ENCODE data around the gene SP6.

SP6 gene

DNA sequence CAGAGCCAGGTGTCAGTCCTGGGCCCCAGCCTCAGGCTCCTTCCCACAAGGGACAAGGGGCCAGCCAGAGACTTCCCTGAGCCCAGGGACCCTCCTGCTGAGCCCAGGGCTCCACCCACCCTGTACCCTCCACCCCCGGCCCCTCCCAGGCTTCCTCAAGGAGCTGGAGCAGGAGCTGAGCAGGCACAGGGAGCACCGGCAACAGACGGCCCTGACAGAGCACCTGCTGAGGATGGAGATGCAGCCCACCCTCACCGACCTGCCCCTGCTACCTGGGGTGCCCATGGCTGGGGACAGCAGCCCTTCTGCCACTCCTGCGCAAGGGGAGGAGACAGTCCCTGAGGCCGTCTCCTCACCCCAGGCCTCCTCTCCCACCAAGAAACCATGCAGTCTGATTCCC, 14.4 kb downstream of the SP6 start:
- DNase-seq (ENCODE audit: low read depth in 3 of 3): no peak

DNA sequence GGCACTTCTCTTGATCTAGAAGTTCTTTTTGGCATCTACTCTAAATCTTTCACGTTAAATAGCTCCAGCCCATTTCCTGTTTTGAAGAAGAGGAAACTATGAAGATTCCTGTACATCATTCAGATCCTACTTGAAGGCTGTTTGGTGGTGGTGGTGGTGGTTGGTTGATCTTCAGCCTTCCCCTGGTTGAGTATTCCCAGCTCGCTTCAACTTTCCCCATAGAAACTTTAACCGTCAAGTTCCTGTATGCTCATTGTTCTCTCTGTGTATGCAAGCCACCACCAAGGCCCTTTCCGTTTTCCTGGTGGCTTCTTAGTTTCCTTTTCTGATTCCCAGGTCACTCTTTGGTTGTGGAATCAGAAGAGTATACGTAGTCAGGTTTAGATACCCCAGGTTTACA, 16.2 kb downstream of the SP6 start:
- no peak for DNase-seq (ENCODE audit: low read depth in 3 of 3)

DNA sequence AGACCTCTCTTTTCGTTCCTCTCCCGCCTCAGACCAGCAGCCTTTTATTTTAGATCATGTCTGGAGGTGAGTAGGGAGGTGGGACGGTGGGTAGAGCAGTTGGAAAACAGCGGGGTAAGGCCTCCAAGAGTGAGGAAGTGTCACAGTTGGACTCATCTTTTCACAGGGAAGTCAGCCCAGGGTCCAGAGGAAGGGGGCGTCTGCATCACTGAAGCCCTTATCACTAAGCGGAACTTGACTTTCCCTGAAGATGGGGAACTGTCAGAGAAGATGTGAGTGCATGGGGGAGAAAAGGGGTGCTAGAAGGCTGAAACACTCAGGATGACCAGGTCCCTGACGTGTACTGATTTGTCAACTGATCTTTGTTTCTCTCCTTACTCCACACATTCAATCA, 19.0 kb downstream of the SP6 start:
- DNase-seq (ENCODE audit: low read depth in 3 of 3): no peak

DNA sequence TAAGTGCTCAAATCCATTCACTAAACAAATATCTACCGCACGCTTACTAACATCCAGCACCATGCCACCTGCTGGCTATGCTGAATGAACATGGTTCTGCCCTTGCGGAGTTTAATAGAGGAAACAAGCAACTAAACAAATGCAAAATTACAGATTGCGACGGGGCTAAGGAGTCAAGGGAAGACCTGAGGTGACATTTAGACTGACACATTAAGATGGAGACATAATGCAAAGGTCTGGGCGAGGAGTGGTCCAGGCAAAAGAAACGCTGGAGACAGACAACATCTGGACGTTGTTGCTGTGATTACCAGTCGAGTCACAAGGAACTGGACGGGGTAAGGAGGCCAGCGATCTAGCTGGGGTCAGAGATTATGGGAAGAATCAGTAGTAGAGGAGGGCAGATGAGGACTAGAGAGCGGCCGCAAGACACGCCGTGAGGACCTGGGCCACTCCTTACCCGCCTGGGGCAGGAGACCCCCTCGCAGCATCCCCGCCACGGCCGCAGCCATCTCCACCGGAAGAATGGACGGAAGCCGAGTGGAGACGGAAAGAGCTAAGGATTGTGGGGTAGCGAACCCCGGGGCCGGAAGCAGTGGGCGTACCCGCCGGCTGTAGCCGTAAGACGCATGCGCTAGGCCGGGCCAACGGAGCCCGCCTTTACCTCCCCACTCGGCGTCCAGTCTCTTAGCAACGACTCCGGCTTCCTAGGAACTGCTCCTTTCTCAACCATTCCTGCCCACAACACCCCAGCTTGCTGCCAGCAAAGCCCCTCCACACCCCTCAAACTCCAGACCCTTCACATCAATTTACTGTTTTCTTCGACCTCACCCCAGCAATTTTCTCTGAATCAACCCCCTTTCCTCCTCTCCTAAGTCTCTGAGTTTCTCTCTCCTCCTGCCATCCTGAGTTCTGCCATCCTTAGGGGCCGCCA, 19.7 kb downstream of the SP6 start, which contains the start of the genes LRRC46 and MRPL10:
Gene LRRC46 (plus strand): TSS at position 668 of the 931 bp plus-strand sequence. CDS start 320 bp downstream, outside the sequence.
Gene MRPL10 (minus strand): TSS at position 539 of the 931 bp plus-strand sequence. CDS start 30 bp downstream, at position 509.
- peak; percentile 84 to 88 (median 86) for DNase-seq (ENCODE audit: low read depth in 3 of 3)

DNA sequence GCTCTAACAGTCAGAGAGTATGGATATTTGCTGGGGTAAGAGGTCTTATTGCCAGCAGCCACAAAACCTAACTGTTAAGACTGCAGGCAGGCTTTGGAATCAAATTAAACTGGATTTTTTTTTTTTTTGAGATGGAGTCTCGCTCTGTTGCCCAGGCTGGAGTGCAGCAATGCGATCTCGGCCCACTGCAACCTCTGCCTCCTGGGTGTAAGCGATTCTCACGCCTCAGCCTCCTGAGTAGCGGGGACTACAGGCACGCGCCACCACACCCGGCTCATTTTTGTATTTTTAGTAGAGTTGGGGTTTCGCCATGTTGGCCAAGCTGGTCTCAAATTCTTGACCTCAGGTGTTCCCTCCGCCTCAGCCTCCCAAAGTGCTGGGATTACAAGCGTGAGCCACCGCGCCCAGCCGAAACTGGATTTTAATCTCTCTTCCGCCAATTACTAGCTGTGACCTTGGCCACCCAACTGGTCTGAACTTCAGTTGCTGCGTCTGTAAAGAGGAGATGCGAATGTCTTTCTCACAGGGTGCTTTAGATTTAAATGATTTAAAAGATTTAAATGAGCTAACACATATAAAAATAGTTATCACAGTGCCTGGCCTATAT, 20.5 kb downstream of the SP6 start:
- DNase-seq (ENCODE audit: low read depth in 3 of 3): no peak

DNA sequence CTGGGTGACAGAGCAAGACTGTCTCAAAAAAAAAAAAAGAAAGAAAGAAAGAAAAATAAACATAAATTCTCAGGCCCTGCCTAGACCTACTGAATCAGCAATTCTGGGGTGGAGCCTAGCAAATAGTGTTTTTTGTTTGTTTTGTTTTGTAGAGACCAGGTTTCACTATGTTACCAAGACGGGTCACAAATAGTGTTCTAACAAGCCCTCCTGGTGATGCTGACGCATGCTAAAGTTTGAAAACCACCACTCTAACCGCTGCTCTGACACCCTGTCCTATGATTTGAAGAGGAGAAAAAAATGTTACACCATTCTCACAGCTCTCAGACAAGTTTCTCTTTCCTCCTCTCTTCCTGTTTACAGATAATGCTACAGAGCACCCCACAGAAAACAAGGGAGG, 21.1 kb downstream of the SP6 start:
- no peak for DNase-seq (ENCODE audit: low read depth in 3 of 3)

DNA sequence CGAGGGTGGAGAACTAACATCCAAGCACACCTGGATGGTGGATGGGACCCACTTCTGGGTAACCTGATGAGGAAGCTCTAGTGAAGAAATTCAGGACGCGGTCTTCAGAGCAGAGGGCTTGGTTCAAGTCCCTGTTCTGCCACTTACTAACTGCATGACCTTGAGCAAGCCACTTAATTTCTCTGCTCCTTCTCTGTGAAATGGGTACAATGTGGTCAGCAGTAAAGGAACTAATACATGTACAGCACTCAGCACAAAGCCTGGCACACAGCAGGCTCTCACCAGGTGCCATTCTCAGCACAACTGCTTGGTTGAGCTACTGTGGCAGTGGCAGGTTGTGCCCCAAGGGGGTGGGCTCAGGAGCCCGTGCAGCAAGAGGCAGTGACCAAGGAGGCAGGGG, 27.4 kb downstream of the SP6 start:
- DNase-seq (ENCODE audit: low read depth in 3 of 3): no peak

DNA sequence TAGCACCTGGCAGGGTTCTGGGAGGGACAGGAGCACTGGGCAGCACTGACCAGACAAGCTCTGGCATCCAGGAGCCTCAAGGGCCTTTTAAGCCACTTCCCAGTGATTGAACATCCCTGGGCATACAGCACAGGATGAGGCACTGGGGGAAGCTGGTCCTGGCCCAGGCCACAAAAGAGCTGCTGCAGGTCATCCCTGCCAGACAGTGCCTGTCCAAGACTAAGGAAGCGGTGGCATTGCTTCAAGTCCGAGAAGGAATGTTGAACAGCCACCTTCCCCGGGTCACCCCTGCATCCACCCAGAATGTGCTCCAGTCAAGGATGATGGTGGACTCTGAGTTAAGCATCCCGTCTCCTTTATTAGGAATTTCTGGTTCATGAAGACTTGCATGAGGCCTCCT, 28.2 kb downstream of the SP6 start:
- DNase-seq (ENCODE audit: low read depth in 3 of 3): no peak

DNA sequence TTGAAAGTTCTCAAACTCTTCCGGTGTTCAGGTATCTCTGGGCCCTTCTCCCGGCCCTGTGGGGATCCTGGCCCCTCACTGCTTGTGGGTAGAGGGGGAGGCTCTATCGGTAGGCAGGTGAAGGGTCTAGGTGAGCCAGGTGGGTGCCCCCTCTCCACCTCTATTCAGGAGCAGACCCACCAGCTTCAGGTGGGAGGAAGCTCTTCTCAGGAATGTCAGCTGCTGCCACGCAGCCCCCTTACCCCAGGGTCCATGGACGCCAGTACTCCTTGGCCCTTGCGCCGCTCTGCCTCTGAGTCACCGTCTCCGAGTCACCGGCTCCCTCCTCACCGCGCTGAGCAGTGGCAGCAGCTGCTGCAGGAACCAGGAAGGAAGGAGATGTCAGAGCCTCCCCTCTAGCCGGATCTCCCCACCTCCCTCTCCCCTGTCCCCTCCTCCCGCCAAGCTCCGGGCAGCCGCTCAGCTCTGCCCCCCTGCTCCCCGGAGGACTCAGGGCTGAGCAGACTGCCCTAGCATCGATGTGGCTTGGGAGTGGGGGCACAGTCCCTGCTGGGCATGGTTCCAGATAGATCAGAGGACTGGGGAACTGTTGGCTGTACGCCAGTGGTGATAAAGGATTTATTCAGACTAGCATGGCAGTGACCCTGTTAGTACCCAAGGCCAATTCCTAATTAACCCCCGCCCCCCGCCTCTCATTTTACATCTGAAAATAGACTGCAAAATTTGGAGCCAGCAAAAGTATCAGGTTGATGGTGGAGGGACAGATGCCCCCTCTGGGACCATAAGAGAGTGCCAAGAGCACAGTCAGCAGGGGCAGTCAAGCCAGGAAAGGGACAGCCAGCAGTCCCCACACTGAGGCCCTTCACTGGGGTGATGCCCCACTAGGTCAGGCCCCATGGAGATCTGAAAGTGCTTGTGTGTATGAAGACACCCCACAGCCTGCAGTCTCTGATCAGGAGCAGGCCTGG, 29.3 kb downstream of the SP6 start, which contains the start of gene OSBPL7:
Gene OSBPL7 (minus strand): TSS at position 371 of the 968 bp plus-strand sequence. CDS start 1,516 bp downstream, outside the sequence.
- DNase-seq (ENCODE audit: low read depth in 3 of 3): peak; percentile 41 to 59 (median 56)

DNA sequence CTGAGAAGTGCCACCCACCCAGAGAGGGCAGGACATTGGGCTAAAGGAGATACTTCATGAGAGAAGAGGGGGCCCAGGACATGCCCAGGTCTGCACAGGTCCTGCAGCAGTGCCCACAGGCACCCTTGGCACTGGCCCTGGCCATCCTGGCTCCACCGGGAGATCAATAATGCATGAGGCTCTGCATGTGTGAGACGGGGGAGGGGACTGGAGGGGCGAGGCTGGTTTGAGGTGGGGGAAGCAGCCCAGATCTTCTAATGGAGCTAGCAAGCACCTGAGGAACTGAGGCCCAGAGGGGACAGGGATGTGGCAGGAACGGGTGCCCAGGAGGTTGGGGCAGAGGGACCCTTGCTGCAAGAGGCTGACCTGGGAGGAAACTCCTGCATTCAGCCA, 29.9 kb downstream of the SP6 start:
- no peak for DNase-seq (ENCODE audit: low read depth in 3 of 3)

DNA sequence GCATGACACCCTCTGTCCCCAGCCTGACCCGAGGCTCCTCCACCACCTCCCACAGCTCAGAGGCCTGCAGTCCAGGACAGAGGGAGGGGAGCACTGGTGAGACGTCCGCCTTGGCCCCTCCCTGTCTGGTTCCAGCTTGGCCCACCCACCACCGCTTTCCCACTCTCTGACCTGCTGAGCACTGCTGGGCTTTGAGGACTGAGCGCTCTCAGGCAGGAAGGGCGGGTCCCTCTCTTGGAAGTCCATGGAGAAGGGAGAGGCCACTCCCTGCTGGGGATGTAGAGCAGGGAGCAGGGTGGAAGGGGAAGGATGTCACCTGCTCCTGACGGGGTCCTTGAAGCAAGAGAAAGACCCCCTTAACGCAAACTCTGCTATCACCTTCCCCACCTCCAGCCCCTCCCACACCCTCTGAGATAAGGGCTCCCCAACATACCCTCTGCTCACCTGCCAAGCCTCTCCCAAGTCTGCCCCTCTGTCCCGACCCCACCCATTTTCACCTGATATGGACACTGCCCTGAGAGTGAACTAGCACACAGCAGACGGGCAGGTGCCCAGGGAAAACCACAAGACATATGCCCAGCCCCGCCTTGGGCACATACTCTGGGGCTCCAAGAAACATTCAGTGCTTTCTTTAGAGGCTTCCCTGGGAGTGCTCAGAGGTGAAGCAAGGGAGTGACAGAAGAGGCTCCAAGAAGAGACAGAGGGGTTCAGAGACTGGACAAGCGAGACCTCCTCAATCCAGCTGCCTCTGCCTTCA, 30.8 kb downstream of the SP6 start:
- no peak for DNase-seq (ENCODE audit: low read depth in 3 of 3)

DNA sequence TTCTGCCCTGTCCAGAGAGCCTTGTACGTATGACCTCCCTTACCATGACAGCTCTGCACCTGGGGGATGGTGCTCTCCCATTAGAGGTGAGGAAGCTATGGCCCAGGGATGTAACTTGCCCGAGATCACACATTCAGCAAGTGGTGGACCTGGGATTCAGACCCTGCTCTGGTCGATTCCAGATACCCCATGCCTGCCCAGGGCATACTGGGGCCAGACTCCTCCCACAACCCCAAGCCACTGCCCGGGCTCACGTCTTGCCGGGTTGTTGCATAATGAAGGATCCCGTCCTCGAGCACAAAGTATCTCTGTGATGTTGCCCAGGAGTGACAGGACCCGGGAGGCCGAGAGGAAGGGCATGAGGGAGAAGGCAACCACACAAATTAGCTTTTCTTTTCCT, 31.5 kb downstream of the SP6 start:
- no peak for DNase-seq (ENCODE audit: low read depth in 3 of 3)

DNA sequence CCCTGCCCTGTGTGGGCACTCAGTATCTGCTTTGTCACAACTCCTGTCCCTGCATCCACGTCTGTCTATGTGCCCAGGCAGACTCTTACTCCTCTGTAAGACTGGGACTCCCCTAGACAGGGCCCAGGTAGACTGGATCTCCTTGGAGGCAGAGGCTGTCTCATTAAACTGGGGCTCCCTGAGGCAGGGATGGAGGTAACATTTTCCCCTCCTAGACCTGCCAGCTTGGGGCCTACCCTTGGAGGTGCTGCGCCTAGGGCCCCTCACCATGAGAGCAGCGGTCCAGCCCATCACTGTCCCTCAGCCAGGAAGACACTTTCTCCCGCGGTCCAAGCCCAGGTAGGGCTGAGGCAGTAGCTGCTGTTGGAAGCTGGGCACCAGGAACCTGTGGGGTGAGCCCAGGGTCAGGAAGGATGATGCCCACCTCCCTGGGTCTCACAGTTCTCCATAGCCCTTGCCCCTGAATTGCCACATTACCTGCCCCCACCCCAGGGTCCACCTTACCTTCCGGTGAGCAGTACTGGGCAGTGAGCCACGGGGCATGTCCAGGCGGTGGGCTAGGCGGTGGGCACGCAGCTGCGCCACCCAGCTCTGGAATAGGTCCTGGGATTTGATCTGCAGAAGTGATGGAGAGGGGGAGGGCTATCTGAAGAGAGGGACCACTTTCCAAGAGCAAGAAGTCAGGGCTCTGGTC, 32.8 kb downstream of the SP6 start:
- DNase-seq (ENCODE audit: low read depth in 3 of 3): no peak

DNA sequence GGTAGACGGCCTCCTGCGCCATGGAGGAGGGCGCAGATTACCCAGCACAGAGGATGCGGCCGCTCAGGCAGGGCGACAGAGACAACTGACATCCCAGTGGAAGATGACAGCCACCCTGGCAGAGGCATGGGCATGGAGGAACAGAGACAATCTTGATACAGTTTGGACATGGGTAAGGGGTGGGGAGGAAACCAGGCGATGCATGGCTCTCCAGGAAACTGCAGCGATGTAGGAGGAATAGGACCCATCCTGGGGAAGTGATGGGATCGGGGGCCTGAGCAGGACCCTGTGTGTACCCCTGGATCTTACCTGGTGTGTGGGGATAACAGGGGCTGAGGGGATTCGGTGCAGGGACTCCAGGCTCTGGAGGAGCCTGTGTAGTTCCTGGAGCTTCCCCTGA, 34.0 kb downstream of the SP6 start:
- DNase-seq (ENCODE audit: low read depth in 3 of 3): no peak

DNA sequence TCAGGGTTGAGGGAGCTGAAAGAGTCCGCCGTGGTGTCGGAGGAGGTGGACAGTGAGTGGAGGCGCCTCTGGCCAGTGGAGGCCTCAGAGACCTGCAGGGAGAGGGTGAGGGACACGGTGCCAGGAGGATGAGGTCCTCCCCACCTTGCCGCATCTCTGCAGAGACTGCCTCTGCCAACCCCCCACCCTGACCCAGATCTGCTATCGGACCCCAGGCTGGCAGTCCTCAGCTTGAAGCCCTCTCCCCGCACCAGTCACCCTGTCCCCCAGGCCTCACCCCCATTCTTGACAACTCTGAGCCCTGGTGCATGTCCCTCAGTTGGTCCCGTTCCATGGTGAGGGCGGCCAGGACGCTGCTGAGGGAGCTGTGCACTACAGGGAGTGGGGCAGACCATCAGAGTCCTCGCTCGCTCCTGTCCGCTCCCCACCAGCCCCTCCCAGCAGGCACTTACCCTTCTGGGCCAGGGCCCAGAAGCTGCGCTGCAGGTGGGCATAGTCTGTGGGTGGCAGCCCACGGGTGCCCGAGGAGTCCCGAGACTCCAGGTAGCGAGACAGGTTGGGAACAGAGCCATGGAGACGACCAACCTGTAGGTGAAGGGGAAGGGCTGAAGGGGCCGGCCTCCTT, 34.7 kb downstream of the SP6 start:
- no peak for DNase-seq (ENCODE audit: low read depth in 3 of 3)

DNA sequence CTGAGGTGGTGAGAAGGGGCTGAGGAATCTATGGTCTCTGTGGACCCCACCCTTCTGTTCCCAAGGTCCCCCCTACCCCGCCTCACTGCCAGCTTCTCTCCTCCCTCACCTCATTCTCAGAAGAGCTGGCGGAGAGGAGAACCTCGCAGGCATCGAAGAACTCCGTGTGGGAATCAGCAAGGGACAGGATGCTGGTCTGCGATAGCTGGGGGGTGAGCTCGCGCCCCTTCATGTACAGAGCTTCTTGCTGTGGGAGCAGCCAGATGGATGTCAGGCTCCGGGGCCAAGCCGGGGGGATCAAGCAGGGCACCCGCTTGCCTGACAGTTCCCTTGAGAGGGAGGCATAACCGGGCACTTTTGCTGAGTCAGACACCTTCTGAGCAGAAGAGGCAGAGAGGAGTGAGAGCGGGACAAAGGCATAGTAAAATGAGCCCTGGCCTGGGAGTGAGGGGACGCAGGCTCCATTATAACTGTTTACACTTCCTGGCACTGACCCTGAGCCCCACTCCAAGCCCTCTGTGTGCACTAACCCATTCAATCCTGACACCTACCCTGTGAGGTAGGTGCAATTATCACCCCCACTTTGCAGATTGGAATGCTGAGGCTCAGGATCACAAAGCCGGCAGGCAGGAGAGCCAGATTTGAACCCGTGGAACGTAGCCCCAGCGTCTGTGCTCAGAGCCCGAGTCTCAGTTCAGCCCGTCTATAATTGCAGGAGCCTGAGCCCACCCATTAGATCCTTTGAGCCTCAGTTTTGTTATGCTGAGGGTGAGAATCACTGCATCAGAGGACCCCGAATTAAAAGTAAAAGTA, 35.7 kb downstream of the SP6 start:
- DNase-seq (ENCODE audit: low read depth in 3 of 3): no peak

DNA sequence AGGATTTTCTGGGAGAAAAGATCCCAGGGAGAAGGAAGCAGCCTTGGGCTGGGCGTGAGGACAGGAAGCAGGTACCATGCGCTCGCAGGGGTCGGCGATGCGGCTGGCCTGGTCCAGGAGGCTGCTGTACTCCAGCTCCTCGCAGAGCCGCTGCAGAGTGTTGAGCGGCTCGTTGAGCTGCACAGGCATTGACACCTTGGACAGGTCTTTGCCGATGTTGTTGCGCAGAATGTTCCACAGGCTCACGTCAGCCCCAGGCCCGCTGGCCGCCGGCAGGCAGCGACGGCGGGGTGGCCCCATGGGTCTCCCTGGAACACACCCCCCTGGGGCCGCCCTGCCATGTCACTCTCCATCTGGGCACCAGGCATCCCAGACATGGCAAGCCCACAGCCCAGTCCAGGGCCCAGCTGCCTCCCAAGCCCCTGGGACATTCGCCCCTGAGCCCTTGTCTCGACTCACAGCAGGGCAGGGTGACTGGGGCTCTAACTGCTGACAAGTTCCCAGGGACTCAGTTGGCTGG, 37.4 kb downstream of the SP6 start:
- DNase-seq (ENCODE audit: low read depth in 3 of 3): no peak

DNA sequence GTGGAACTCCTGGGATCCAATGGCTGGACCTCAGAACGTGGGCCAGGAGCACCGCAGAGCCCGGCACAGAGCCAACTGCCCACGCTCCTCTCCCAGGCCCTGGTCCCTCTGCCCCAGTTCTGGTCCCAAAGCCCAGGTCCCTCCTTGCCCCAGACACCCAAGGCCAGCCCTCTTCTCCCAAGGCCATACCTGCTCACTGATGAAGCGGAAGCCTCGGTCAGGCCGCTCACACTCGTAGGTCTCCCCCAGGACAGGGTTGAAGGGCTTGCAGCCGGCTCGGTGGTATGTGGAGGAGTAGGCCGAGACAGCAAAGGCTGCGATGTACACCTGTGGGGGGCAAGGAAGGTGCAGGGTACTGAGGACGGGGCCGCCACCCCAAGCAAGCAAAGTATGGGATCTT, 37.9 kb downstream of the SP6 start:
- no peak for DNase-seq (ENCODE audit: low read depth in 3 of 3)

Data from stimulated activated CD4-positive, alpha-beta T cell treated with anti-CD3 and anti-CD28 coated beads, TNF-alpha, amount 100 ng/mL, for 4 hours (primary cell).